Measurements from ENCODE around the gene EXTL1.
"Not testable (repeated sequence)": the region's sequence is repeated elsewhere in the genome, so short reads cannot be mapped to it uniquely, and the experiment has no call there.

The EXTL1 gene, protein sequence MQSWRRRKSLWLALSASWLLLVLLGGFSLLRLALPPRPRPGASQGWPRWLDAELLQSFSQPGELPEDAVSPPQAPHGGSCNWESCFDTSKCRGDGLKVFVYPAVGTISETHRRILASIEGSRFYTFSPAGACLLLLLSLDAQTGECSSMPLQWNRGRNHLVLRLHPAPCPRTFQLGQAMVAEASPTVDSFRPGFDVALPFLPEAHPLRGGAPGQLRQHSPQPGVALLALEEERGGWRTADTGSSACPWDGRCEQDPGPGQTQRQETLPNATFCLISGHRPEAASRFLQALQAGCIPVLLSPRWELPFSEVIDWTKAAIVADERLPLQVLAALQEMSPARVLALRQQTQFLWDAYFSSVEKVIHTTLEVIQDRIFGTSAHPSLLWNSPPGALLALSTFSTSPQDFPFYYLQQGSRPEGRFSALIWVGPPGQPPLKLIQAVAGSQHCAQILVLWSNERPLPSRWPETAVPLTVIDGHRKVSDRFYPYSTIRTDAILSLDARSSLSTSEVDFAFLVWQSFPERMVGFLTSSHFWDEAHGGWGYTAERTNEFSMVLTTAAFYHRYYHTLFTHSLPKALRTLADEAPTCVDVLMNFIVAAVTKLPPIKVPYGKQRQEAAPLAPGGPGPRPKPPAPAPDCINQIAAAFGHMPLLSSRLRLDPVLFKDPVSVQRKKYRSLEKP

DNA sequence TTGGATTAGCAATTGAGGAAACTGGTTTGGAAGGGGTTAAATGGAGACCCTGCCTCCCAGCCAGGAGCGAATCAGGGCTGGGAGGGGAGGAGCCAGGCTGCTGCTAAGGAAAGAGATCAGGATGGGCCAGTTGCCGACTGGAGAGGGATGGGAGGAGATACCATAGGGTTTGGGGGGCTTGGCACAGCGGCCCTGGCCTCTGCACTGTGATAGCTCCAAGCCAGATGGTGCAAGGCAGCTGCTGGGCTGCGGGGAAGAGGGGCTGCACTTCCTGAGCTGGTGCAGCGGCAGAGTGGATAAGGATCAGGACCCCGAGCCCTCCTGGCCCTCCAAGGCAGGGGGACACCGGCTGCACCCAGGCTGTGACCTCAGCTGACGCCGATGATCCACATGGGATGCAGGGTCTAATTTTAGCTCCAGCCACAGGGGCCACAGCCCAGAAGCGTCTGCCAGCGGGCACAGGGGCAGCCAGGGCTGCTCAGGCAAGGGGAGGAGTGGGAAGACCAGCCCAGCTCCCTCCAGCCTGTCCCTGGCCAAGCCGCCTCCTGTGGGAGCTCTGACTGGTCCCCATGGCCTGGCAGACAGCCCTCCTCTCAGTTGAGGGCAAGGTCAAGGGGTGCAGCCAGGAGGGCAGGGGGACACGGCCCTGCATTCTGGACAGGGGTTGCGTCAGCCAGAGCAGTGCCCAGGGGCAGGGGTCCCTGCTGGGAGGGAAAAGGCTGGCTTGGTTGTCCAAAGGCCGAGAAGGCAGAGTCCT is at the start of gene EXTL1:
TSS of gene EXTL1 (plus strand) at position 129 of the 757 bp plus-strand sequence. CDS start 872 bp downstream, outside the sequence.
- DNase-seq = no peak

DNA sequence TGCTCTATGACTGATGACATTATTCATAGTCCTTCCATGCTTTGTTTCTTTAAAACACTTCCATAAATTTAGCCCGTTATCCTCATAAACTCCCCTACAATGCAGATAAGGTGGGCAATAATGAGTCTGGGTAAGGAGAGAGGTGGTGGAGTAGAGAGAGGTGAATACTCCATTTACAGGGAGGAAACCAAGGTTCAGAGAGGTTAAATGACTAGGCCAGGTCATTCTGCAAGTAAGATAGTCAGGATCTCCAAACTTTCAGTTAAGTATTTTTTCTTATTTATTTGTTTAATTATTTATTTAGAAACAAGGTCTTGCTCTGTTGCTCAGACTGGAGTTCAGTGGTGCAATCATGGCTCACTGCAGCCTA is 49.8 kb upstream of the EXTL1 start:
- DNase-seq = no peak

DNA sequence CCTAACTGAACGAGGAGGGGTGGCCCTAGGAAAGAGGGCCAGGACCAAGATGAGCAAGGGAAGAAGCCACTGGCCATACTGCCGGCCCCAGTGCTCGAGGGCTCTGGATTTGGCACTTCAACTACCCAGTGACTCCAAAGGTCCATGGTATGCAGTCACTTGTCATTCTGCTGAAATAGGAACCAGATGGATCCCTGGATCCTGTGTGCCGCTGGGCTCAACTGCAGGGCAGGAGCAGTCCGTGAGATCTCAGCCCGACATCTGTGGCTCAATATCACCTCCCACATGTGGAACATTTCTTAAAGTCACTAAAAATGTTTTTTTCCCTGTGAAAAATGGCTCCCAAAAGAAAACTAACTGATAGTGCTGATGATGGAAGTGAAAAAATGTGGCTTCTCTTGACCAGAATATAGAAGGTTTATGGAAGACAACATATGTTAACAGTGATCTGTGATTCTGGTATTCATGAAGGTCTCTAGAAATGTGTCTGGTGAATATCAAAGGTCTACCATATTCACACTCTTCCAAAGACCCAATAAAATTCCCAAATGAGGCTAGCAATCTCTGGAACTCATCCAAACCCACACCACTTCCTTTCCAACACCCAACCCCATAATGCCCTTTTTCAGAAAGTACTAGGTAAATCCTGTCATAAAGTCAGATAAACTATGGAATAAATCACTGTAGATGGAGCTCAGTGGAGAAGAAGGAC is 47.8 kb upstream of the EXTL1 start:
- no peak for DNase-seq

DNA sequence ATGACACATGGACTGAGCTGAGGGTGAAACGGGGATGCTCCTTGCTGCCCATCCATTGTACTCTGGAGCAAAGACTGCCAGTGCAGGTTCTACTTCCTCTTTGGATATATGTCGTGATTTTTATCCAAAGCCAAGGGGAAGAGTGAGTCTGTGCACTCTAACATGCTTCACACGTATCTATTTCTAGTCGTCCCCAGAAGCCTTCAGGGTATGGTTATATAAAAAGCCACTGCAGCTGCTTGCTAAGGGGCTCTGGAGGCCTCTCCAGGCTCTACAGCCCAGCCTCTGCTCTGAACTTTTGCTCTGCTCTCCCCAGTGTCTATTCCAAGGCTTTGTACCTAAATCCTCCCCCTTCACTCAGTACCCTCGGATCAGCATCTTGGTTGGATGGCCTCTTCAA is 43.8 kb upstream of the EXTL1 start:
- no peak for DNase-seq

DNA sequence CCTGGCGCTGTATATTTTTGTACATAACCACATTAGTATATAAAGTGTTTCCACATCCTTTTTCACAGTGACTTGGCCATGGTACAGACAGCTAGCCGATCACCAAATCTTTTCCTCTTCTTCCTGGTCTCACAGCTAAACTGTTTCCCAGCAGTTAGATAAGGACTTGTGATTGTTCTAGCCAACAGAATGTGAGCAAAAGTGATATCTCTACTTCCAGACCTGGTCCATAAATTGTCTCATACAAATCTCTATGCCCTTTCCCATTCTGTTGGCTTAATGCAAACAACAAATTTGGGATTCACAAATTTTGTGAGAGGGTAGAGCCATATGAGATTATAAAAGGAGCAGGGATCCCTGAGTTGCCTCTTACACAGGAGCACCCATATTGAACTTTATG is 43.2 kb upstream of the EXTL1 start:
- no peak for DNase-seq

DNA sequence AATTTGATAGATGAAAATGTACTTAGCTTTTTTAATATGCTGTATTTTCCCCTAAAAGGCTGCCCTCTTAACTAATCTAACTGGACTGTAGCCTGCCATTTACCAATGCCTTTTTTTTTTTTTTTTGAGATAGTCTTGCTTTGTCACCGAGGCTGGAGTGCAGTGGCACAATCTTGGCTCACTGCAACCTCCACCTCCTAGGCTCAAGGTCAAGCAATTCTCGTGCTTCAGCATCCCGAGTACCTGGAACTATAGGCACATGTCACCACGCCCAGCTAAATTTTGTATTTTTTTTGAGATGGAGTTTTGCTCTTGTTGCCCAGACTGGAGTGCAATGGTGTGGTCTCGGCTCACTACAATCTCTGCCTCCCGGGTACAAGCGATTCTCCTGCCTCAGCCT is 42.4 kb upstream of the EXTL1 start:
- DNase-seq = no peak

DNA sequence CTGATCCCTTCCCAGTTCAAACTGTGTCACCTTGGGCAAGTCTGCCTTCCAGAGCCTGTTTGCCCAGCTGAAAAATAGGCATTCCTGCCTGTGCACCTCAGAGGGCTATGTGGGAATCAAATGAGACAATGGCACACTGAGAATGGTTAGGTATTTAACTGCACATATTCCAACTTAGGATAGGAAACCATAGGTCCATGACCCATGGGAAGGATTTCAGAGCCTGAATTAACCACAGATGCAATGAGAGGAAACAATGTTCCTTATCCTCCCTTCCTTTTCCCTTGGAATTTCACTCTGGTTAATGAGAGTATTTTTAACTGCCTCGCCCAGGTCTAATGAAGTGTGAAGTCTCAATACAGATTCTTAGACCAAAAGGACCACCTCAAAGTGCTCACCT is 36.4 kb upstream of the EXTL1 start:
- DNase-seq = no peak

DNA sequence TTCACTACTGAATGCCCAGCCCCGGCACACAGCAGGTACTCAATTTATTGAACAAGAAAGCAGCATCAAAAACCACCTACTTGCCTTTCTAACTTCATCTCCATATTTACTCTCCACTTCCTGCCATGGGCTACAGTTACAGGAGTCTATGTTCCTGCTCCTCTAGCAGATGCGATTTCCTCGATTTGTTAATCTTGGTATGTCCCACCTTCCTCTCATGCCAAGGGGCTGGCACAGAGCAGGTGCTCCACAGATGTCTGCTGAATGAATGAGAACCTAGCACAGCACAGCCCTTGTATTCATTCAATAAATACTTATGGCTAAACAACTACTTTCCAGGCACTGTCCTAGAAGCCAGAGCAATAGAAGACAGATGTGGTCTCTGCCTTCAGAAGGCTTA is 35.9 kb upstream of the EXTL1 start:
- no peak for DNase-seq

DNA sequence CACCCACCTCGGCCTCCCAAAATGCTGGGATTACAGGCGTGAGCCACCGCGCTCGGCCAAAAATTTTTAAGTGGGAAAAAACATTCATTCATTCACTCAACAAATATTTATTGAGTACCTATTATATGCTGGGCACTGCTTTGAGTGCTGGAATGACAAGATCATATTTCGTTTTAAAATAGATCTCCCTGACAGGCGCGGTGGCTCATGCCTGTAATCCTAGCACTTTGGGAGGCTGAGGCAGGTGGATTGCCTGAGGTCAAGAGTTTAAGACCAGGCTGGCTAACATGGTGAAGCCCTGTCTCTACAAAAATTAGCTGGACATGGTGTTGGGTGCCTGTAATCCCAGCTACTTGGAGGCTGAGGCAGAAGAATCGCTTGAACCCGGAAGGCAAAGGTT is 34.8 kb upstream of the EXTL1 start:
- DNase-seq = not testable (repeated sequence)

DNA sequence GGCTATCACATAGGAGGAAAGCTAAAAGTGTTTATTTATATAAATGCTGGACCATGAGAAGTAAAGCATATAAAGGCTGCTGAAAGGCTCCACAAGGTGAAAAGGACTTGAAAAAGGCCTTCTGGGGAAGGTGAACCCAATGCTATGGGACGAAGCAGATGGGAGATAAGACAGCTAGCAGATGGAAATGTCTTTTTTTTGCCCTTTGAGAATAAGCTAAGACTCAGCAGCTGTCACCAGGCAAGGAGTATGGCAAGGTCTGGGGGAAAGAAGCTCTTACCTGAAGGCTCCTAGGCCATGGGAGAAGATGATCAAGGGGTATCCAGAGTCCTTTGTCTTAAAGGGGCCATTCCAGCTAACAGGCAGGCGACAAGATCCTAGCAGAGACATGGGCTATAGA is 33.6 kb upstream of the EXTL1 start:
- no peak for DNase-seq

DNA sequence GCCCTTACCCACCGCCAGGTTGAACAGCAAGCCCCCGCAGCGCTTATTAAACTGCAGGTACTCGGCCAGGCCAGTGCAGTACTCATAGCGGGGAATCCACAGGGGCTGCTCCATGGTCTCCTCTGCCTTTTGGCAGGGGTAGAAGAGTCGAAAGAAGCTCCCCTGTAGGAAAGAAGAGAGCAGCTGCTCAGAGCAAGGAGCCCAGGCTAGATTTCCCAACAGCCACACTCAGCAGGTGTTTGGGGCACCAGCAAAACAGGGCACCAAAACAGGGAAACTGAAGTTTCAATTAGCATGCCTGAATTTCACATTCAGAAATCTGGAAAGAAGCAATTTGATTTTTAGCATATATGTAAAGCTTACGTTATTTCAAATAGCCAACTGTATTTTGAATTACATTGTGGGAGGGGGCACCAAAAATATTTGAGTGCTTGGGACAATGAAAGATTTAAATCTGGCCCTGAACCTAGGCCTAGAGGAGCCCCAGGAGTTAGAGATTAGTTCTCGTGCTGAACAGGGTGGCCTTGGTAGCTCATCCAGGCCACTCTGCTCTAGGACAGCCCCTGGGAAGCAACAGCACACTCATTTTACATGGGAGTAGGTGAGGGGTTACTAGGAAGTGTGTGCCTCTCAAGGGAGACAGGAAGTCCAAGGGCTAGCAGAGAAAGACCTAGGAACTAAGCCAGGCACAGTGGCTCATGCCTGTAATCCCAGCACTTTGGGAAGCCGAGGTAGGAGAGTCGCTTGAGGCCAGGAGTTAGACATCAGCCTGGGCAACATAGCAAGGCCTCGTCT is 31.9 kb upstream of the EXTL1 start:
- no peak for DNase-seq

DNA sequence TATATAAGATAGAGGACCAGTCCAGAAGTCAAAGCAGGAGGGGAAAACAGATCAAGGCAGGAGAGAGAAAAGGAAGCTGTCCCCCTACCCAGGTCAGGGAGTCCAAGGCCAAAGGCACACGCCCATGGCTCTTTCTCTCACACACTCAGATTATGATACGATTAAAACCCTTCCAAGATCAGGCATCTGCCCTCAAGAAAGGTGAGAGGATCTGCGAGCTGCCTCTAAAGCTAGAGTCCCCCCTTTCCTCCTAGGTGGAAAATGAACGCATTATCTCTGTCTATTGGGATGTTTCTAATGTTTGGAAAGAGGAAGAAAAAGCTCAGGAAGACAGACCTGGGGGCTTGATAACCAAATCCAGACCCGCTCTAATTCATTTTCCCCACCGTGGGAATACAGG is 31.3 kb upstream of the EXTL1 start:
- no peak for DNase-seq

DNA sequence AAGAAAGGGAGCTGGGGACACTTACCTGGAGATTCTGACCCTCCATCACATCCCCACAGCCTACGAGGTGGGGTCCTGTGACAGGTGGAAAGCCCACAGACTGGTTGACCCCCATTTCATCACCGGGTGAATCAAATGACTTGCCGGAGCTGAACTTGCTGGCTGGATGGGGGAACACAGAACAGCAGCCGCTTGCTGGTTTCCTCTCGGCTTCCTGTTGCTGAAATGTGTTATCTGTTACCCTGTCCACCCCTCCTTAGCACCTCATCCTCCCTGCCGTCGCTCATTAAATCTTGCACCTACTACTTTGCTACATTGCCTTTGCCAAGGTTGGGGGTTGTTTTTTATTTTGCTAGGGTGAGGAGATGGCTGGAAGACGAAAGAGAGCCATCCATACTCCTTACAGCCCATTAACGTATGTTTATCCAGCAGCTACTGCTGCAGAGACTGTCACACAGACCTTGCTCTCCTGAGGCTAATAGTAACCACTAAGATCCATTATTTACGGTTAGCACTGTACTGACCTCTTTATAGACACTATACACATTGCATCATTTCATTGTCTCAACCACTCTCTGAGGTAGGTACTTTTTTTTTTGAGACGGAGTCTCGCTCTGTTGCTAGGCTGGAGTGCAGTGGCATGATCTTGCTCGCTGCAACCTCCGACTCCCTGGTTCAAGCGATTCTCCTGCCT is 30.7 kb upstream of the EXTL1 start:
- no peak for DNase-seq

DNA sequence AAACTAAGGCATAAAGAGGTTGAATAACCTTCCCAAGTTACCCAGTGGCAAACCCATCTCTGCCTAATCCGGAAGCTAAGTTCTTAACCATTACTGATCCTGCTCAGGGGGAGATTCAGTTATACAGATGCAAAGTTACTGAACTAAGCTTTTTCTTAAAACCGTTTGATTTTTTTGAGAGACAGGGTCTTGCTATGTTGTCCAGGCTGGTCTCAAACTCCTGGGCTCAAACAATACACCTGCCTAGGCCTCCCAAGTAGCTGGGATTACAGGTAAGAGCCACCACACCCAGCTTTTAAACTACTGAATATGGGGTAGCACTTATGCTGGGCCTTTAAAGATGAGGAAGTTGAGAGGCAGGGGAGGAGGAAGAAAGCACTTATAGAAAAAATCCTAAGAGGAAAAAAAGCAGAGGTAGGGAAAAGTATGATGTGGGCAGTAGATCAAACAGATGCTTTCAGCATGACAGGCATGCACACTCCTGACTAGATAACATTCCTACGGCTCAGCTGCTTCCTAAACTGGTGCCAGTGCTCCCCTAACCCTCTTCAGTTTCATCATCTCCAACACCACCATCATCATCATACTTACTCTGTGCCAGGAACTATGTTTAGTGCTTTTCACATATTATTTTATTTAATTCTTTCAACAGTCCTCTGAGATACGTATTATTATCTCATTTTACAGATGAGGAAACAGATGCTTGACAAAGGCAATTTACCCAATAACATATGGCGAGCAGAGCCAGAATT is 29.5 kb upstream of the EXTL1 start:
- no peak for DNase-seq

DNA sequence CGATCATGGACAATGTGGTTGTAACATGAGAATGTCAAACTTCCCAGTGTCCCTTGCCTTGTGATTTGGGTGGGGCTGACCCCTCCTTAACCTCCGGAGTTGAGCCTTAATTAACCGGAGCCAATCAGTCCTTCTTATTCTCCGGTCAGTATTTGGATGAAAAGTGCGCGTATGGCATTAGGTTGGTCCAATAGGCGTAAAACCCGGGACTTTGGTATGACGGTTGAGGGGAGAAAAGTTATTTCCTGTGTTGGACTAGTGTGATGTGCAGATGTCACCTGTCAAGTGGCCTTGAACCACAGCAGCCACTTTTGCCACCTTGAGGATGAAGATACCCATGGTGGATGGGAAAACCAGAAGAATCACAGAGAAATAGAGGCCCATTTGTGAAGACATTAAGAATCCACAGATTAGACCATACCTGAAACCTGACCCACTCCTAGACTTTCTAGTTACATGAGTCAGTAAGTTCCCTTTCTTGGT is 28.8 kb upstream of the EXTL1 start:
- DNase-seq = no peak

DNA sequence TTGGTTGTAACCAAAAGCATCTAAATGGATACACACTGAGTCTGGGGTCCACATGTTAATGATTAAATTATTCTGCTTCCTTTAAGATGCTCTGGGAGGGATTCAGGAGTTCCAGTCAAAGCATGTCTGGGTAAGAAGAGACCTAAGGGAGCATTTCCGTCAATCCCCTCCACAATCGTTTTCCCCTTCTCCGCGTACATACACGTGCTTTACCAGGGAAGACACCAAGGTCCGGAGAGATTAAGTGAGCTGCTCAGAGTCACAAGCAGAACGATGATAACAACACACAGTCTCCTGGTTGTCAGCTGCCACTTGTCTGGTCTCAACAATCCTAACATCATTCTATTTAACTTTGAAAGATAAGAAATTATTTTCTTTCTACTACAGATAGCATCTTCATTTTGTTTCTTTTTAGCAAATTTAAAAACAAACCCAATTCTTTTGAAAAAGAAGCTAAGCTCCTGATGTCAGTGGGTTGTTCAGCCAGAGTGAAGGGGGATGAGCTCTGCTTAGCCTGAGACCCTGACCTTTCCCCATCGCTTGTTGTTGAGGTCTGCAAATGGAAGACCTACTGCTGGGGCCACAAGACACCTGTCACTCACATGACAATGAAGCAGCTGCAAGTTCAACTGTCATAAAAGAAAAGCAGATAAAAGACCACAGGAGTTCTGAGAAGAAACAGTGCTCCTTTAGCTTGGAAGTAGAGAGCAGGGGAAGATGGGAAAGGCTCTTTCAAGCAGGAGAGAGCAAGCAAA is 28.2 kb upstream of the EXTL1 start:
- DNase-seq = no peak

DNA sequence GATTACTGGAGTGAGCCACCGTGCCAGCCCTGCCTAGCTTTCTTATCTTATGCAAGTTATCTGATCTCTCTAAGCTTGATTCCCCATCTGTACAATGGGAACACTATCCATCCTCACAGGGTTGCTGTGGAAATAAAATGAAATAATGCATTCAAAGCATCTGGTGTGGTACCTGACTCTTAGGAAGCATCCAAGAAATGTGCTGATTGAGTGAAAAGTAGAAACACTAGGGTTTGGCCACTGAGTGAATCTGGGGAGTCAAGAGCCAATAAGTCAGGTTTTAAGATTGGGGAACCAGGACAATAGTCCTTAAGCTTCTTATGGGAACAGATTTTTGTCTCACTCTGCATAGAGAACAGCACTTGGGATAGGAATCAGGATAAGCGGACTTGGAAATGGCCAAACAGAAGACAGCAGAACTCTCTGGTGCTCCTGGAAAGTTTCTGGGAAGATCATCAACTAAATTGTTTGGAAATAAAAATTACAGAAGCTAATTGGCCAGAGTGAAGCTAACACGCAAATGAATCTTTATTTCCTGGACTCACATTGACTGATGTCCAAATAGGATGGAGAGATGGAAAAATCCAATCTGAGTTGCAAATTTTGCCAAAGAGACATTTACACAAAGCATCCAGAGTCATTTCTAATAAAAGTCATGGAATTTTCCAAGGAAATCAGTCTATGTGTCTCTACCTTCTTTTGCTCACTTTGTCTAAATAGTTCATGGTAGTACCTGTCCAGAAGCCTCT is 27.0 kb upstream of the EXTL1 start:
- no peak for DNase-seq

DNA sequence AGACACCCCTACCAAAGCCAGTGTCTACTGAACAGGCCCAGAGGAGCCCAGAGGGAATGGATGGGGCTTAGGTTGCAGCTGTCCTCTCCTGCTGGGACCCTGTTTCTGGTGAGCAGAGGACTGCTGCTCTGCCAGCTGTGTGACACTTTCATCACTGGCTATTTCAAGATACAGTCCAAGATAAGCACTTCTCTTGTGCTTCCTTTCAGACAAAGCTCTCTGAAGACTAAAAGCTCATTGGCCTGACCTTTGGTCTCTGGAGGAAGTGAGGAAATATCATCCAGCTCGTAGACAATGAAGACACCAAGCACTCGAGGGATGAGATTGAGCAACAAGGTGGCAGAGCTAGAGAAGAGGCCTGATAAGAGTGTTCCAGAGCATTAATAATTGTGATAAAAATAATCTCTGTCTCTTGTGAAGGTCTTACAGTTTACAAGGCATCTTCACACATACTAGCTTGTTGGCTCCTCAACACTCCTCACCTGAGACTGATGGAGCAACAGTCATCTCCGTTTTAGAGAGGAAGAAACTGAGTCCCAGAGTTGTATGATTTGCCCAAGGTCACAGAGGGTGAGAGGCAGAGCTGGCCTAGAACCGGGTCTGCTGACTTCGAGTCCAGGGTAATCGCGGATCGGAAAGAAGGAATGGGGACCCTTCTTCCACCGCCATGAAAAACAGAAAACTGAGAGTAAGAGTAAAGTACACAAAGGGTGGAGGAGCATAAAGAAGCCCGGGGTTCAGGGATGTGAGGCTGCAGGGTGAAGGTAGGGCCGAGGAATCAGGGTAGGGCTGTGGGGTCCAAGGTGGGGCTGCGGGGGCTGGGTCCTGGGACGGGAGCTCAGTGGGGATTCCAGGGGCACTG is 24.4 kb upstream of the EXTL1 start:
- DNase-seq = no peak

All from NCI-H748 treated with DMSO at 0.1 percent for 48 hours (cell line).